OCI-LY7 (cell line): ENCODE data around the gene ADAMTS17. TPM values are rescaled to one million over a fixed set of nuclear protein-coding genes. Genes with fewer than 3 reads are reported as not detected.

ENCODE experiments used
- BruUV-seq: library from RNA; stranded (reverse); fragments of 400-500 nt; replicated peaks from 2 replicates; lab custom pipeline; 2021; lab: Mats Ljungman, UMichigan
- CTCF ChIA-PET: fragments of 300-600 bp; sonication (Branson Sonifier 250); formaldehyde crosslinking; loops from one replicate; lab custom pipeline; 2022; ENCODE audit warnings: antibody characterized with exemption; ENCODE audit not compliant: unreplicated experiment; lab: Charles Lee
- POLR2A ChIA-PET: fragments of 300-600 bp; sonication (Branson Sonifier 250); formaldehyde crosslinking; loops from one replicate; lab custom pipeline; 2022; ENCODE audit warnings: antibody characterized with exemption; lab: Charles Lee
- DNase-seq: peaks from one replicate; pipeline ENCODE4 v3.0.0-alpha.2; 2015; ENCODE audit warnings: low spot score
- H2AFZ ChIP-seq: fragments of 200-600 bp; sonication (generic), shearing (Covaris generic); 2 replicates; pipeline ENCODE4 v1.6.1; 2014; ENCODE audit warnings: mild to moderate bottlenecking, antibody characterized with exemption, low read length, moderate library complexity
- H3K27ac ChIP-seq: fragments of 200-600 bp; sonication (generic); 2 replicates; pipeline ENCODE4 v1.5.1; 2014; ENCODE audit warnings: mixed run types, low read depth, mild to moderate bottlenecking, moderate library complexity, low read length, inconsistent platforms; ENCODE audit not compliant: poor library complexity, severe bottlenecking
- H3K36me3 ChIP-seq: fragments of 200-600 bp; sonication (generic); 2 replicates; pipeline ENCODE4 v1.6.1; 2014; ENCODE audit warnings: mild to moderate bottlenecking, antibody characterized with exemption, low read length, moderate library complexity, mixed read lengths; ENCODE audit not compliant: insufficient read depth
- H3K4me1 ChIP-seq: fragments of 200-600 bp; sonication (generic); 2 replicates; pipeline ENCODE4 v1.5.1; 2014; ENCODE audit warnings: mild to moderate bottlenecking, low read length; ENCODE audit not compliant: insufficient read depth, poor library complexity, severe bottlenecking
- H3K4me2 ChIP-seq: fragments of 200-600 bp; sonication (generic); 2 replicates; pipeline ENCODE4 v1.6.1; 2014; ENCODE audit warnings: mild to moderate bottlenecking, low read length
- H3K4me3 ChIP-seq: fragments of 200-600 bp; sonication (generic); 2 replicates; pipeline ENCODE4 v1.5.1; 2014; ENCODE audit warnings: mild to moderate bottlenecking, low read depth, low read length; ENCODE audit not compliant: poor library complexity, severe bottlenecking
- H3K79me2 ChIP-seq: fragments of 200-600 bp; sonication (generic); 2 replicates; pipeline ENCODE4 v1.6.1; 2016; ENCODE audit warnings: low read depth, mild to moderate bottlenecking, low read length, moderate library complexity, mixed read lengths; ENCODE audit not compliant: insufficient read depth
- H3K9me2 ChIP-seq: fragments of 200-600 bp; sonication (generic); 2 replicates; pipeline ENCODE4 v1.6.1; 2016; ENCODE audit warnings: mild to moderate bottlenecking, low read length, mixed read lengths; ENCODE audit not compliant: insufficient read depth
- H3K9me3 ChIP-seq: fragments of 200-600 bp; sonication (generic); 2 replicates; pipeline ENCODE4 v1.6.1; 2014; ENCODE audit warnings: mild to moderate bottlenecking, mixed run types, low read length, mixed read lengths
- H4K20me1 ChIP-seq: fragments of 200-600 bp; sonication (generic); 2 replicates; pipeline ENCODE4 v1.6.1; 2014; ENCODE audit warnings: mild to moderate bottlenecking, antibody characterized with exemption, low read length, moderate library complexity, mixed read lengths; ENCODE audit not compliant: insufficient read depth
- EZH2phosphoT487 ChIP-seq: fragments of 200-600 bp; sonication (generic); IDR thresholded peaks from 2 replicates; pipeline ENCODE4 v1.6.1; 2018; ENCODE audit warnings: low read depth, borderline replicate concordance, mild to moderate bottlenecking, mixed run types, antibody characterized with exemption, low read length, moderate library complexity, mixed read lengths
- intact Hi-C: fragments of 100-400 bp; cut with micrococcal nuclease; formaldehyde crosslinking; loops from one replicate; pipeline ENCODE4 v1.10.0; 2022; ENCODE audit not compliant: unreplicated experiment
- total RNA-seq, 2 experiments: library from RNA; depleted of rRNA in 1 of 2; stranded (reverse); fragments of >200 nt in 1 of 2; shearing (Covaris generic) in 1 of 2; gene quantifications; 2 replicates each; pipeline ENCODE4 v1.2.3, GENCODE V29; 2014 to 2022
- TF ChIP-seq, protein P1 (sequence below): fragments of 200-600 bp; sonication (generic); conservative IDR thresholded peaks from 2 replicates; pipeline ENCODE4 v1.5.1; 2014; ENCODE audit warnings: mild to moderate bottlenecking, antibody characterized with exemption, low read length, moderate library complexity, mixed read lengths

Gene ADAMTS17
- total RNA-seq, 2 experiments from 2014 or later, result not detected

DNA sequence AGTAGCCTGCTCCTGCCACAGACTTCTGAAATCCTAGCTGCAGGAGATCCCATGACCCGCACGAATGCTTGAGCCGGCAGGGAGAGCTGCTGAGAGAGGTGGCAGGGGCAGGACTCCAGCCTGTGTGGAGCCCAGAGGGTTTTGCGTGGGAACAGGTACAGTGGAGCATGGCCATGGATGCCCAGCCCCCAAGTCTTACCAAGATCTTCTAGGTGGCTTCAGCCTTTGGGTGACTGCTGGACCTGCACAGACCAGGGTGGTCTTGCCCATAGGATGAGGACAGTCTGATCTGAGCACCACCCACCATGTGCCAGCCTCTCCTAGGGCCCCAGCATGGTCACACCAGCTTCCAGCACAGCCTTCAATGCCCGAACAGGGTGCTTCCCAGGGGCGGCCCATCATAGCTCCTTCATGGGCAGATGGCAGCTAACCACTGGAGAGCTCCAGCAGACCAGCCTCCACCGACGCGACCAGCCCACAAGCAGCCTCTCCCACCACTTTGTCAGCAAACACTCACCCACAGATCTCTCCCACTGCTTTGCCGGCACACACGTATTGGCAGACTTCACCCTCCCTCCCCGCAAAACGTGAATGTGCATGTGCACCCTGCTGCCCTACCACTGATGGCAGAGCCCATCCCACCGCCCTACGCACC lies 56.0 kb downstream of the ADAMTS17 start:
- no peak overlapping the region for H3K4me3 ChIP-seq
- no TSS peak for BruUV-seq
- no peaks in the 10 kb centered on the region for H3K9me3 ChIP-seq
- no peaks in the 10 kb centered on the region for H3K9me2 ChIP-seq
- no peaks in the 10 kb centered on the region for H3K36me3 ChIP-seq
- H3K4me1 ChIP-seq, result no peaks in the 10 kb centered on the region
- no peak overlapping the region for H3K27ac ChIP-seq
- H2AFZ ChIP-seq, result no peak overlapping the region
- no peak for TF ChIP-seq EZH2phosphoT487
- TF ChIP-seq, protein P1, sequence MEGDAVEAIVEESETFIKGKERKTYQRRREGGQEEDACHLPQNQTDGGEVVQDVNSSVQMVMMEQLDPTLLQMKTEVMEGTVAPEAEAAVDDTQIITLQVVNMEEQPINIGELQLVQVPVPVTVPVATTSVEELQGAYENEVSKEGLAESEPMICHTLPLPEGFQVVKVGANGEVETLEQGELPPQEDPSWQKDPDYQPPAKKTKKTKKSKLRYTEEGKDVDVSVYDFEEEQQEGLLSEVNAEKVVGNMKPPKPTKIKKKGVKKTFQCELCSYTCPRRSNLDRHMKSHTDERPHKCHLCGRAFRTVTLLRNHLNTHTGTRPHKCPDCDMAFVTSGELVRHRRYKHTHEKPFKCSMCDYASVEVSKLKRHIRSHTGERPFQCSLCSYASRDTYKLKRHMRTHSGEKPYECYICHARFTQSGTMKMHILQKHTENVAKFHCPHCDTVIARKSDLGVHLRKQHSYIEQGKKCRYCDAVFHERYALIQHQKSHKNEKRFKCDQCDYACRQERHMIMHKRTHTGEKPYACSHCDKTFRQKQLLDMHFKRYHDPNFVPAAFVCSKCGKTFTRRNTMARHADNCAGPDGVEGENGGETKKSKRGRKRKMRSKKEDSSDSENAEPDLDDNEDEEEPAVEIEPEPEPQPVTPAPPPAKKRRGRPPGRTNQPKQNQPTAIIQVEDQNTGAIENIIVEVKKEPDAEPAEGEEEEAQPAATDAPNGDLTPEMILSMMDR, result no peak
- intact Hi-C loops, result no loop called here
- H3K79me2 ChIP-seq, result no peaks in the 10 kb centered on the region
- no peak overlapping the region for H3K4me2 ChIP-seq
- CTCF ChIA-PET, result no interaction called here
- DNase-seq, result no peak
- POLR2A ChIA-PET, result no interaction called here
- no peaks in the 10 kb centered on the region for H4K20me1 ChIP-seq

DNA sequence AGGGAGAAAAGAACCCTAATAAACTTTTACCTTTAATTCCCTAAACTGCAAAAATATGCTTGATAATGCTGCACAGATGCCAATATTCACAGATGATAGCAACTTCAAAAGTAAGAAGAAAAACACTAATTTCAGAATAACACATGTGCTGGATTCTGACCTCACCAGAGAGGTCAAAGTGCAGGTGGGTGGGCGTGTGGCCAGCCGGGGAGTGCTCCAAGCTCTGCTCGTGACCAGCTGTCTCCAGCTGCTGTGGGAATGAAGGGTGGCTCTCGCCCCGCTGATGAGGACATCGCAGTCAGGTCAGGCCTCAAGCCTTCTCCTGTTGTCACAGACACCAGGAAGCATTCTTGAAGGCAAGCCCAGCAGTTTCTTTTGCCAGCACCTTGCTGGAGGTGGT lies 57.1 kb downstream of the ADAMTS17 start:
- intact Hi-C loops, result no loop called here
- no peak overlapping the region for H2AFZ ChIP-seq
- no peak for DNase-seq
- H4K20me1 ChIP-seq, result no peaks in the 10 kb centered on the region
- H3K4me3 ChIP-seq, result no peak overlapping the region
- H3K9me3 ChIP-seq, result no peaks in the 10 kb centered on the region
- no peaks in the 10 kb centered on the region for H3K9me2 ChIP-seq
- POLR2A ChIA-PET, result no interaction called here
- TF ChIP-seq EZH2phosphoT487, result no peak
- TF ChIP-seq, protein P1, result no peak
- BruUV-seq, result no TSS peak
- H3K79me2 ChIP-seq, result no peaks in the 10 kb centered on the region
- H3K4me1 ChIP-seq, result no peaks in the 10 kb centered on the region
- no peak overlapping the region for H3K4me2 ChIP-seq
- H3K36me3 ChIP-seq, result no peaks in the 10 kb centered on the region
- H3K27ac ChIP-seq, result no peak overlapping the region
- CTCF ChIA-PET, result no interaction called here

DNA sequence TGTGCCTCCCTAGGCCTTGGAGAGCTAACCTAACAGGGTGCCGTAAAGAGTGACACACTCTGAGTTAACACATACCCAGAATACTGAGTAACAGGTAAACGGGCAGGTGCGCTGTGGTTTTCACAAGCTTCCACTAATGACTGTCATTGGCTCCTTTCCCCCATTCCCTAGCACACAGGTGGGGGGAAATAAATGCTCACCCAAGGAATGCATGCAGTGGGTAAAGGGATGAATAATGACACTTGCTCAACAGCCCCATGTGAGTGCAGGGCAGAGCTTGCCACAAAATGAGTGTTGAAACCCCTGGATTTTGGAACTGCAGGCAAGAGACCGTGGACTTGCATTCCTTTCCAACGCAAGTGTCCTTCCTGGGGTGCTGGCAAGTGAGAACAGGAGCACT lies 57.6 kb downstream of the ADAMTS17 start:
- Histone ChIP-seq H3K79me2 (no peaks in the 10 kb centered on the region), H4K20me1 (no peaks in the 10 kb centered on the region), H3K27ac (no peak overlapping the region), H2AFZ (no peak overlapping the region), H3K9me3 (no peaks in the 10 kb centered on the region), H3K36me3 (no peaks in the 10 kb centered on the region), H3K4me2 (no peak overlapping the region), H3K9me2 (no peaks in the 10 kb centered on the region), H3K4me1 (no peaks in the 10 kb centered on the region), H3K4me3 (no peak overlapping the region)
- intact Hi-C loops, result no loop called here
- POLR2A ChIA-PET, result interaction anchor here (1.2 kb wide), 1 partner anchor 669 kb away, joined by 3 read pairs; no protein-coding TSS in a partner anchor
- CTCF ChIA-PET, result no interaction called here
- DNase-seq, result no peak
- TF ChIP-seq EZH2phosphoT487, result no peak
- TF ChIP-seq, protein P1, result no peak
- BruUV-seq, result no TSS peak
